H1 (cell line): Measurements from ENCODE around the gene LMNB1.

Experiments
- CEBPB ChIP-seq: IDR thresholded peaks from 2 replicates; pipeline ENCODE4 v1.6.1; 2012; ENCODE audit warnings: low read depth, low read length
- EGR1 ChIP-seq: IDR thresholded peaks from 2 replicates; pipeline ENCODE4 v1.6.1; 2011; ENCODE audit warnings: low read depth, low read length, borderline replicate concordance
- JUN ChIP-seq: IDR thresholded peaks from 2 replicates; pipeline ENCODE4 v1.6.1; 2011; ENCODE audit warnings: low read depth, mild to moderate bottlenecking, improper control_type of control experiment, low read length
- JUND ChIP-seq: IDR thresholded peaks from 2 replicates; pipeline ENCODE4 v1.6.1; 2011; ENCODE audit warnings: mild to moderate bottlenecking, improper control_type of control experiment, low read length
- SIN3A ChIP-seq, 2 experiments: IDR thresholded peaks in 1 of 2; conservative IDR thresholded peaks in 1 of 2; 2 replicates each; pipeline ENCODE4 v1.6.1; 2011 to 2012; ENCODE audit warnings: low read length in 2 of 2, improper control_type of control experiment in 1 of 2, low read depth in 1 of 2, mild to moderate bottlenecking in 1 of 2
- SUZ12 ChIP-seq: fragments of 200-600 bp; sonication (generic); IDR thresholded peaks from 2 replicates; pipeline ENCODE4 v1.6.1; 2012; ENCODE audit warnings: mild to moderate bottlenecking, inconsistent platforms, low read length, moderate library complexity, mixed read lengths
- TAF1 ChIP-seq: IDR thresholded peaks from 2 replicates; pipeline ENCODE4 v1.6.1; 2011; ENCODE audit warnings: mild to moderate bottlenecking, low read depth, low read length
- TCF12 ChIP-seq: IDR thresholded peaks from 2 replicates; pipeline ENCODE4 v1.6.1; 2011; ENCODE audit warnings: low read depth, mild to moderate bottlenecking, low read length
- TF ChIP-seq, protein P1 (sequence below), 3 experiments: IDR thresholded peaks; 1 replicate in 2 of 3; 2 replicates in 1 of 3; pipeline versions ENCODE4 v1.5.1 to v1.6.1; 2011; ENCODE audit warnings: low read length in 3 of 3, mild to moderate bottlenecking in 3 of 3, inconsistent platforms in 2 of 3, low read depth in 1 of 3, moderate library complexity in 1 of 3; ENCODE audit not compliant: insufficient read depth in 1 of 3; ENCODE audit errors: control extremely low read depth in 1 of 3

GRCh38 chr5:126752081-126752785 lies 24.7 kb upstream of the LMNB1 start:
- TF ChIP-seq TAF1: no peak
- TF ChIP-seq, protein P1, sequence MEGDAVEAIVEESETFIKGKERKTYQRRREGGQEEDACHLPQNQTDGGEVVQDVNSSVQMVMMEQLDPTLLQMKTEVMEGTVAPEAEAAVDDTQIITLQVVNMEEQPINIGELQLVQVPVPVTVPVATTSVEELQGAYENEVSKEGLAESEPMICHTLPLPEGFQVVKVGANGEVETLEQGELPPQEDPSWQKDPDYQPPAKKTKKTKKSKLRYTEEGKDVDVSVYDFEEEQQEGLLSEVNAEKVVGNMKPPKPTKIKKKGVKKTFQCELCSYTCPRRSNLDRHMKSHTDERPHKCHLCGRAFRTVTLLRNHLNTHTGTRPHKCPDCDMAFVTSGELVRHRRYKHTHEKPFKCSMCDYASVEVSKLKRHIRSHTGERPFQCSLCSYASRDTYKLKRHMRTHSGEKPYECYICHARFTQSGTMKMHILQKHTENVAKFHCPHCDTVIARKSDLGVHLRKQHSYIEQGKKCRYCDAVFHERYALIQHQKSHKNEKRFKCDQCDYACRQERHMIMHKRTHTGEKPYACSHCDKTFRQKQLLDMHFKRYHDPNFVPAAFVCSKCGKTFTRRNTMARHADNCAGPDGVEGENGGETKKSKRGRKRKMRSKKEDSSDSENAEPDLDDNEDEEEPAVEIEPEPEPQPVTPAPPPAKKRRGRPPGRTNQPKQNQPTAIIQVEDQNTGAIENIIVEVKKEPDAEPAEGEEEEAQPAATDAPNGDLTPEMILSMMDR (IDR thresholded peaks at IDR 0.05; ENCODE audit: control extremely low read depth in 1 of 3, insufficient read depth in 1 of 3, low read depth in 1 of 3, low read length in 3 of 3): no peak
- TF ChIP-seq JUND: no peak
- TF ChIP-seq CEBPB: no peak
- no peak for TF ChIP-seq SUZ12
- TF ChIP-seq JUN: no peak
- no peak for TF ChIP-seq EGR1
- no peak for TF ChIP-seq SIN3A (conservative IDR thresholded peaks at IDR 0.05 in 1 of 2, IDR thresholded peaks at IDR 0.05 in 1 of 2; ENCODE audit: low read depth in 1 of 2, low read length in 2 of 2)
- no peak for TF ChIP-seq TCF12
